ENCODE measurements around the gene TK2.

TK2 gene

GRCh38 chr16:66462912-66463311 lies 87.0 kb downstream of the TK2 start:
- DNase-seq, result no peak

DNA sequence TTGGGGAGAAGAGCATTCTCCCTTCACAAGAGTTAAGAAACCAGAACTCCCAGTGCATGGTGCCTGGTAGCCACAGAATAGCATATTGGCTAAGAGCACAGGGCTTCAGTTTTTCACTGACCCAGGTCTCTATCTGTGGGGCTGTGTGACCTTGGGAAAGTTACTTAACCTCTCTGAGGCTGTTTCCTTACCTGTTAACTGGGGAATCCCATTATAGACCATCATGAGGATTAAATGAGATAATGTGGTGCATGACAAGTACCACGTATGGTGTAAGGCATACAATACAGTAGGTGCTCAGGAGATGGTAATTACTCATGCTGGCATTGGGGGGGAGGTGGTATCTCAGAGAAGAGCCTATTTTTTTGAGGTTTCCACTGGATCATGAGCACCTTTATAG lies 89.2 kb downstream of the TK2 start:
- no peak for DNase-seq

DNA sequence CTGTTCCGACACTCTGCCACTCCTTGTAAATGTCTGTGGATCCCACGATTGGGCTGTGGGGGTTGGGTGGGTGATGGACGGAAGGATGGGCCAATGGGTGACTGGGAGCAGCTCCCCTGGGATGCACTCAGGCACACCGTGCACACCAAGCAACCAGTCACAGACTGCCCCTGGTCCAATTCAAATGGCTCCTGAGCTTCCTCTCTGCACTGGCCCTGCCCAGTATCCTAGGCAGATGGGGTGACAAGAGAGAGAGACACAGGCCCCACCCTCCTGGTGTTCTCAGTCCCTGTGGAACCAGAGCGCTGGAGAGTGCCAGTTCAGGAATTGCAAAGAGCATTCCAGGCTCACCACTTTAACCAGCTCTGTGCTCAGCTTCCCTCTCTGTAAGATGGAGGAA lies 90.0 kb downstream of the TK2 start:
- no peak for DNase-seq

DNA sequence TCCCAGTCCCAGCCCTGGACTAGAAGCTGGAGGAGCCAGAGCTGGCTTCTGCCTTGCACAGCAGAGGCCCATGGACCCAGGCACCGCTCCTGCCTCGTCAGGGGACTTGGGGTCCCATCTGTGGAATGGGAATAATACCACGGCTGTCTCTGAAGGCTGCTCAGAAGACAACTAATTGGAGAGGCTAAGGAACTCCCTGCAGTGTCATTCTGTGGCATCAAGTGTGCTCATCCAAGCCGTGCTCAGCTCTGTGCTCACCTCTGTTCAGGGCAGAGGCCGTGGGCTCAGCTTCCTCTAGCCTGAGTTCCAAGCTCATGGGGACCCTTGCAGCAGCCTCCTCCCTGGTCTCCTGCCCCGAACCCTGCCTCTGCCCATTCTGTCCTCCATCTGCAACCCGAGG lies 91.1 kb downstream of the TK2 start:
- no peak for DNase-seq

- DNase-seq, result no peak
Observed at GRCh38 chr16:66458292-66458691, 91.6 kb downstream of the TK2 start.

Data from left hindlimb (tissue), 1 donor.